NCI-H2196 (cell line): ENCODE results near the gene PXK.

Experiments
- DNase-seq: peaks from one replicate; lab custom pipeline; 2025; ENCODE audit not compliant: unreplicated experiment; lab: John Stamatoyannopoulos, UW

PXK gene

DNA sequence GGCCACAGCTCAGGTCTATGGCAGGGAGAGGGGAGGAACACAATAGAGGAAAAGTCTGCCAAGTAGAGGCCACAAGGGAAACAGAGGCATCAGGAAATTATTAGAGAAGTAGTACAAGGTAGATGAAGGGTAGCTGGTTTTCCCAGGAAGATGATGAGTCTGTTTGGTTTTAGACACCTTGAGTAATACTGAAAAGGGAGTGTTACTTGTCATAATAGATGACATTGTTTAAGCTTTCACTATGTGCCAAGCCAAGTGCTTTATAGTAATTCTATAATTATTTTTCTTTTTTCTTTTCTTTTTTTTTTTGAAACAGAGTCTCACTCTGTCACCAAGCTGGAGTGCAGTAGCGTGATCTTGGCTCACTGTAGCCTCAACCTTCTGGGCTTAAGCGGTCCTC, 13.7 kb downstream of the PXK start:
- DNase-seq, result no peak

DNA sequence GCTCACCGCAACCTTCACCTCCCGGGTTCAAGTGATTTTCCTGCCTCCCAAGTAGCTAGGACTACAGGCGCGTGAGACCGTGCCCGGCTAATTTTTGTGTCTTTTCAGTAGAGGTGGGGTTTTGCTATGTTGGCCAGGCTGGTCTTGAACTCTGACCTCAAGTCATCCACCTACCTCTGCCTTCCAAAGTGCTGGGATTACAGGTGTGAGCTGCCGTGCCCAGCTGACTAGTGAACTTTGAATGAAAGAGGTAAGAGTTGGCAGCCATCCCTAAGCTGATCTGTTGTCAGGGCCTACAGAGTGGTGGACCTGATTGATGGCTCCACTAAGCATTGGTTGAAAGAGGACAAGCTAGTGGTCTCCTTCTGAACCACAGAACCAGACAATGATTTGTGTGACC, 15.3 kb downstream of the PXK start:
- DNase-seq, result no peak

DNA sequence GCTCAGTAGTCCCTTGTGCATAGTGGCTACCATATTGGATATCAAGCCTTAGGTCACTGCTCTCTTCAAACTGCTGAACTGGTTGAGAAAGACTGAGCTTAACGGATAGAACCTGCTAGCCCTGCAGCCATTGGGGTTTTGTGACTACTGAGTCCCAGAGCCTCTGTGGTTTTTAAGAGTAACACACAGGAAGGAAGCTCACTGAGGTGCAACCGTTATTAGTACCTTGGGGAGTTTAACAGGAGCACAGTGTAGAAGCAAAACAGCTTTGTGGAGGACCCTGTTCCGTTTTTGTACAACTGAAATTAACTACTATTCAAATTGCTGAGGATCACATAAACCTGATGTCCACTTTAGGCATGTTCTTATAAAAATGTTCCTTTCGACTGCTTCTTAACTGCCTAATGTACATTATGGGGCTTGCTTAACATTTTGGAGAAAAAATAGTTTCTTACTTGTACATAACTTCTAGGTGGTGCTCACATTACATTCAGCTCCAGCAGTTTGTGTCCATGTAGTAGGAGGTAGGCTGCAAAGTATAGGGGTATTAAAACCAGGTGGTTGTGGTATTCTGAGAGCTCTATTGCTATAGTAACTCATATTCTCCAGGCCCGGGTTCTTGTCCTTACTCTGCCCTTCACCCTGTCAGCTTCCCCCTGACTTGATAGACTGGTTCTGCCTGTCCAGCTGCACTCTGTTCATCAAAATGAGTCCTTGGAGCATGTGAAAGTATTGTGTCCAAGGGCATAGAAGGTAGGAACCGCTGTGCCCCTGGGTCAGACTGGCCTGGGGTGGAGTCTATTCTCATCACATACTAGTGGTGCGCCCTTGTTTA, 17.3 kb downstream of the PXK start:
- no peak for DNase-seq

DNA sequence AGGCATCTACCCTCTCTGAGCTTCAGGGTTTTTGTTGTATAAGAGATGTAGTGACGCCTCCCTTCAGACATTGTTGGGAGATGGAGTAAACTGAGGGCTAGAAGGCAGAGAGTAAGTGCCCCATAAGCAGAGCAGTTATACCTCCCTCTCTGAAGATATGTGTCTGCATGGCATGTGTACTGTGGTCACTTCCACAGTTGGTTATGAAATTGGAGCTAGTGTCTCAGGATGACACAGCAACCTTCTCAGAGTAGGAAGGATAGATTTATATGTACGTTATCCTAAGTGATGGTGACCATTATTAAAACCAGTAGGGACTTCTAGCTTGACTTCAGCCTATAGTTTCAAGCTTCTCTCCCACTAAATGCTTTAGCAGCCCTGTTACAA, 17.9 kb downstream of the PXK start:
- DNase-seq, result no peak

DNA sequence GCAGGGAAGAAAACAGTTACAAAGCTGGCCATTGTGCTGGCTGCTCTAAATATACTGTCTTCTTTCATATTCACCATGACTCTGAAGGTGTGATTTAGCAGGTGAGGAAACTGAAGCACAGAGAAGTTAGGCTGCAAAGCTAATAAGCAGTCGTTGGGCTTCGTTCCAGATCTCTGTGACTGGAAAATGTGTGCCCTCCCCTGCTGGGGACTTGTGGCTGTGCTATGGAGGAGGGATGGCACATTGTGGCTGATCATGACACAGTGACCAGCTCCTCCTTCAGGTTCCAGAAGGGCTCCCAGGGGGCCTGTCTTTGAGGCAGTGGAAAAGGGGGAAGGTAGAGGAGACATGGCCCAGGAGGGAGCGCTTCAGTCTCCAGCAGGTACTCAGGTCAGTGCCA, 19.2 kb downstream of the PXK start:
- no peak for DNase-seq

DNA sequence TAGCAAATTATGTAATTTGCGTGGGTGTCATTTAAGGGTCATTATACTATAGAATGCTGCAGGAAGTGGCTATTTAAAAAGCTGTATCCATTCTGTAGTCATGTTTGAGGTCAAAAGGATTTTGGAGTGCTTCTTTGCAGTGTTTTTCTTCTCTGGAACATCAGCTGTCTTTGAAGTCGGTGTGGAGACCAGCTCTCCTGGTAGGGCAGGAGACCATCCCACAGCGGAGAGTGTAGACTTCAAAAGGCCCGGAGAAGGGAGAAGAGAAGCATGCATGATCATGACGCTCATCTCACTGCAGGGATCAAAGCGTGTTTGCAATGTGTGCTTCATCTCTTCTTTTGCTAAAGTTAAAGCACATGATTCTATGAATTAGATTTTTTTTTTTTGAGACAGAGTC, 19.9 kb downstream of the PXK start:
- no peak for DNase-seq

DNA sequence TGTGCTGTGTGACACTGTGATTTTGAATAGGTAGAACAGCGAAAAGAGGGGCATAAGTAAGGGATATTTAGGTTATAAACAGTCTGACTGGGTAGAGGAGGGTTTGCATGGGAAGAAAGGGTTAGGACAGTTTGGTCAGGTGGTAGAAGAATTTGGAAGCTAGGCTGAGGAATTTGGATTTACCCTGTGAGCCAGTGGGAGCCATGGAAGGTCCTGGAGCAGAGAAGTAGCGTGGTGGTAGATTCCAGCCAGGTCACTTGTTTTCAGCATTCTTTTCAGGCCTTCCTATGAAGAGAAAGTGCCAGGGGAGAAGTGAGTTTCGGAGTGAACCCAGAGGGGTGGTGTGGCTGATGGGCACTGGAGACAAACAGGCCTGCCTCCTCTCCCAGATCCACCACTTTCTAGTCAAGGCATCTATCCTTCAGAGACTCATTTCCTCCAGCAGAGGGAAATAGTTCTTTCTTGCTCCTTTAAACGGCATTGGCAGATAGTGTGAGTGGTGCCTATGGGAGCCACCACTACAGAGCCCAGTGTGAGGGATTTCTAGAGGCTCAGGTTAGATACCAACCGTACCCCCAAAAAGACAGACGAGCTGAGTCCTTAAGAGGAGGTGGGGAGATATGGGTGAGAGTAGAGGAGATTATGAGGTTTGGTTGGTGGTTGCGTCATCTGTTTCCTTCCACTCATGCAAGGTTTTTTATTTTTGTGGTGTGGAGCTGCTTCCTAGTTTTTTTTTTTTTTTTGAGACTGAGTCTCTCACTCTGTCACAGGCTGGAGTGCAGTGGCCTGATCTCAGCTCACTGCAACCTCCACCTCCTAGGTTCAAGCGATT, 21.2 kb downstream of the PXK start:
- no peak for DNase-seq

DNA sequence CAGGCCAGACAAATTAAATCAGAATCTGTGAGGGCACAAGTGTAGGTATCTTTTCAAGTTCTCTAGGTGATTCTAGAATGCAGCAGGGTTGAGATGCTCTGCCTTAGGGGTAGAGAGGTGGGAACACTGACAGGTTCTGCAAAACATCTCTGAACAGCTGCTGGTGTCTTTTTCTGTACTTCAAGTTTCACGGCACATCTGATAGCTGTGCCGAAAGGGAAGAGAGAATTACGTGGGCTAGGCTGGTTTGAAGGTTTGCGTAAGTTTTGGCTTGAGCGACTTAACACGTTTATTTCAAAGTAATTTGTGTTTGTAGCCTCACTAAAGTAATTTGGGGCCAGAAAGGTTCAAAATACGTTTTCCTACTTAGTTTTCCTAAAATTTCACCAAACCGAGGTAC, 22.5 kb downstream of the PXK start:
- DNase-seq, result no peak

DNA sequence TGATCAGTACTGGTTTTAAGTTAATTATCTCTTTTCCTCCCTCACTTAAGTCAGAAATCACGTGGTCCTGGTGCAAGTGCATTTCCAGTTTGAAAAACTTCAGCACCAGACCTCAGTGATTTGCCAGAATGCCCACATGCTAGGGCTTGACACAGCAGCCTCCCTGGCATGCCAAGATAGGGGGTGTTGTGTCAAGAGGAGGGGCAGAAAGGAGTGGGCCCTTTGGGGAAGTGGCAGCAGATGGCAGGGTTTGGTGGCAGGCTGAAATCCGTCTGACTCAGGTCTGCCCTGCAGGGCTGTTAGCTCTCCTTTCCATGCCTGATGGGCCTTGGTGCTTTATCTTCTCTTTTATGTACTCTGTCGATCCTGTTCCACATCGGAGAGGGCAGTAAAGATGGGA, 23.4 kb downstream of the PXK start:
- DNase-seq, result no peak

DNA sequence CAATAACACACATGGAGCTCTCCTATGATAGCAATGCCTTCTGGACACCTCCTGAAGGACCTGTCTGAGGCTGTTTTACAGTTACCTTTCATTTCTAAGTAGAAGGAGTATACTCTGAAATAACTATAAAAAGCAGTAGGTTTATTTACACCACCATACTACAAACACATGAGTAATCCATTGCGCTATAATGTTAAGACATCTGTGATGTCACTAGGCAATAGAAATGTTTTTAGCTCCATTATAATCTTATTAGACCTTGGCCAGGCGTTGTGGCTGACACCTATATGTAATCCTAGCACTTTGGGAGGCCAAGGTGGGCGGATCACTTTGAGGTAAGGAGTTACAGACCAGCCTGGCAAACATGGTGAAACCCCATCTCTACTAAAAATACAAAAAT, 24.7 kb downstream of the PXK start:
- DNase-seq, result no peak

DNA sequence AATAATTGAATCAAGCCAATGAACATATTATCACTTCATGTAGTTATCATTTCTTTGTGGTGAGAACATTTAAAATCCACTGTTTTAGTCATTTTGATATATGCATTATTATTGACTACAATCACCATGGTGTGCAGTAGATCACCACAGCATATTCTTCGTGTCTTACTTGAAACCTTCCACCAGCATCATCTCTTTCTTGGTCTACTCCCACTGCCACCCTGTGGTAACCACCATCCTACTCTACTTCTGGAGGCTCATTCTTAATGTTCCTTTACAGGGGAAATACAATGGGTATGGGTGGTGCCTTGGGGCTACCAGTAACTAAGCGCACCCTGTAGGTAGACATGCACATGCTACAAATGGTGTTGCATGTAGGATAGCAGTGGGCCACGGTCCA, 25.4 kb downstream of the PXK start:
- no peak for DNase-seq

DNA sequence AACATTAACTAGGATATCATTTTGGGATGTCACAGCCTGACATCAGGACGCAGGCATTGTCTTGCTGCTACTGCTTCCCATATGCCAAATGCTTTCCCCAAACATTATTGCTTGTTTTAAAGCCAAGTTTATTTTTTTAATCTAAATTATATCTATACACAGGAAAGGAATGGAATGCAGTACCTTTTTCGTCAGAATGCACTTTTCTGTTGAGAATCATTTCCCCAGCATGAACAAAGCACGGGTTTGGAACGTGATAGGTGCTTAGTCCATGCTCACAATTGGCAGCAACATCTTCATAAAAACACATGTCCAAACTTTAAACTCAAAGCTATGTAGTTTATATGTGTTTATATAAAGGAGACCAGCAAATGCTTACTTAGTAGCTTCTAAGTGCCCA, 26.1 kb downstream of the PXK start:
- DNase-seq, result no peak

DNA sequence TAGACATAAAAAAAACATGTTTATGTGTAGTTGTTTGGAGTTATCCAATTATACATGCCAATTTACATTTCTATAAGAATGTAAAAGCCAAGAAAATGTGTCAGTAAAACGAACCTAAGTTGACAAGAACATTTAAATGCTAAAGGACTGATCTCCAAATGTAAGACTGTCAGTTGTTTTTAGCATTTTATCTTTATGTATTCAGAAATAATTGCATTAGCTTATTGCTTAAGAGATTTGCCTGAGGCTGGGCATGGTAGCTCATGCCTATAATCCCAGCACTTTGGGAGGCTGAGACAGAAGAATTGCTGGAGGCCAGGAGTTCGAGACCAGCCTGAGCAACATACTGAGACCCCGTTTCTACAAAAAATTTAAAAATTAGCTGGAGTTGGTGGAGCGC, 26.9 kb downstream of the PXK start:
- no peak for DNase-seq

DNA sequence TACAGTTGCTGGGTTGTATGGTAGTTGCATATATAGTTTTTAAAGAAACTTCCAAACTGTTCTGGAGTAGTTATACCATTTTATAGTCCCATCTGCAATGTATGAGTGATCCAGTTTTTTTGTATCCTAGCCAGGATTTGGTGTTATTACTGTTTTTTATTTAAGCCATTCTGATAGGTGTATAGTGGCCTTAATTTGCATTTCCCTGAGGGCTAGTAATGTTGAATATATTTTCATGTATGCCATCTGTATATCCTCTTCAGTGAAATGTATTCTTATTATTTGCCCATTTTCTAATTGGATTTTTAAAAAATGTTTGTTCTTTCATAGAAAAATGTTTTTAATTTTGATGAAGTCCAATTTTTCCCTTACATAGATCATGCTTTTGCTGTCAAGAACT, 29.2 kb downstream of the PXK start:
- DNase-seq, result no peak

DNA sequence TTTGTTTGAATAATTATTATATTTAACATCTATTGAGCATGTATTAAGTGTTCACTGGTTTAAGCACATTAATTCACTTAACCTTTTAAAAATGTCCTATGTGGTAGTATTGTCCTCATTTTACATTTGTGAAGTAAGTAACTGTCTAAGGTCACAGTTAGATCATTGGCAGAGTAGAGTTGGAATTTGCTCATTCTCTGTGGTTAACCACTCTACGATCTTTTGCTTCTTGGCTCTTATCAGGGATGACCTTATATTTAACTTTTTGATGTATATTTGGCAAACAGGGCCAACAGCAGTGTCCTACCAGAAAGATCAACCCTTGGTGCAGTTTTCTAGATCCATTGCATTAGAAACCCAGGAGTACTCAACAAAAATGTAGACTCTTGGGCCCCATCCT, 34.0 kb downstream of the PXK start:
- no peak for DNase-seq

DNA sequence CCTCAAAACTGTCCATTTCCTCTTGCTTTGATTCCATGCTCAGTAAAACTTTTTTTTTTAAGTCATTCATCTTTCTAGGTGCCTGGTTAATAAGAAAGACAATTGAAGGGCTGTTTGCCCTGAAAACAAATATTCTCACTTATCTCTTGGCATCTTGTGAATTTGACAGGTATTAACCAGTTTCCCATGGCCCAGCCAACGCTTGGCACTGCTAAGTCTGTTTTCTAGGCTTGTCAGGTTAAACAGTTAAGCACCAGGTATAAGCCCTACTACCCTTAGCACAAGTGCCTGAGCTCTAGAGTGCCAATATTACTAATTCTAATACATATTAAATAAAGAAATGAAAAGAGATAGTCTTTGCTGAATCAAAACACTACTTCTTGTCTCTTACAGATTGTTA, 36.3 kb downstream of the PXK start:
- DNase-seq, result no peak

DNA sequence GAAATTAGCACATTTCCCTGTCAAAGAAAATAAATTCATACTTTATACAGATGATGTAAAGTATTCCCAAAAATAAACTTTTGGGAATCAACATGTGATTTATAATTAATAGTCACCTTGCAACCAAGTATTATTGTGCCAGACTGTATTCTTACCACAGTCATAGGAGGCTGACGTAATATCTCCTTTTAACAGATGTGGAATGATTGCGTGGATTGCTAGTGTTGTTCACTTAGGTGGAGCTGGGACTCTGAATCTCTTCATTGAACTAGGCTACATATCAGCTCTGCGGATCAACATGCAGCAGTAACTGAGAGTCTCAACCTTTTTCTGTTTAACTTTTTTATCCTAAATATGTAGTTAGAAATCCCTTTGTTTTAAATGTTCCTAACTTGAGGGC, 37.2 kb downstream of the PXK start:
- no peak for DNase-seq

DNA sequence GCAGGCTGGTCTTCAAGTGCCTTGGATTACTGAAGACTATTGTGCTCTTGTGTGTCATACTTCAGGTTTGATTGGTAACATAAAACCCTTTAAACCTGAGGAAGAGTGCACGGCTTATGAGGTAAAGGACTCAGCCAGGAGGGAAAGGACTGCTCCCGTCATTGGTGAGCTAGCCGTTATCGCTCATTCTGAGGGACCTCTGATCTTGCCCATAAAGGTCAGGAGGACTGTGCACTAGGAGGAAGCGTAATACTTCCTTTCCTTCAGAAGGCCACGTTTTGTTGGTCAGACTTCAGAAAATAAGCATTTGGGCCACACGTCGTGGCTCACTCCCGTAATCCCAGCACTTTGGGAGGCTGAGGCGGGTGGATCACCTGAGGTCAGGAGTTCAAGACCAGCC, 37.7 kb downstream of the PXK start:
- no peak for DNase-seq

DNA sequence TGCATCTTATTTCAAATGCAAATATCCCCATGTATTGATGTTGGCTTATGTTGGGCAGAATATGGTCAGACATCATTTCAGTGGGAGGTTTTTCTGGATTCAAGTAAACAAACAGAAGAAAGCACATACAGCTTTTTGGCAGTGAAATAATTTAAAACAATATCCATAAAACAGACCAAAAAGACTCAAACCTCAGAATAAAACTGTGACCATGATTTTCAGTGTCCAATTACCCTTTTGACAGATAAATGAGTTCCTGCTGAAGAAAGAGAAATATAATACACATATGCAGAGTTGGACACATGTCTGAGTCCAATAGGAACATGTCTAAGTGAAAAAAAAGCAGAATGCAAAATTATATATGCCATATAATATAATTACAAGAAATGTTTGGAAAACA, 39.1 kb downstream of the PXK start:
- DNase-seq, result no peak

DNA sequence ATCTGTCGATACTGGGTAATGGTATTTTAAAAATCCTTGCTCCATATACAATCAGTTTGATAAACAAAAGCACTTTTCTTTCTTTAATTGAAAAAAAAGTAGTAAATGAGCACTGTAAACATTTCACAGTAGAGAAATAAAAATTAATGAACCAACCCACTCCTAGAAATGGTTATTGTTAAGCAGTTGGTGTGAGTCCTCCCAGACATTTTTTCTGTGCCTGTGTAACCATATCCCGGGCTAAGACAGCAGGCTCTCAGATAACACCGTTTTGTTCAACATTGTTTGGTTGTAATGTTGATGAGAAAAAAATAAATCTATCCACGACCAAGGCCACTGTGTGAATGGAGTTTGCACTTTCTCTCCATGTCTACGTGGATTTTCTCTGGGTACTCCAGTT, 42.6 kb downstream of the PXK start:
- no peak for DNase-seq

DNA sequence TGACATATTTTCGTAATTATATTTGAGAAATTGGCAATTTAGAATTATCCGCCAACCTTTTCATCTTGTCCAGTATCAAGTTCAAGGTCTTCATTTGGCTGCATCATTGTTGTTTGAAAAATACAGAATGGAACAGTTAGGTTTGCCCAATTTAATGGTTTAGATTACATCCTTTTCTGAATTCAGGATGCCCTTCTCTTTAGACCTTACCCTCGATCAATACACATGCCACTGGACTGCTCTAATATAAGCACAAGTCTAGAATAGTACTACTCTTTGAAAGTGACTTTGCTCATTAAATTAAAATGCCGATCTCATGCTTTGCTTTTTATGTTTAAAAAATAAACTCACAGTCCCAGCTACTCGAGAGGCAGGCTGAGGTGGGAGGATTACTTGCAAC, 44.5 kb downstream of the PXK start:
- no peak for DNase-seq

DNA sequence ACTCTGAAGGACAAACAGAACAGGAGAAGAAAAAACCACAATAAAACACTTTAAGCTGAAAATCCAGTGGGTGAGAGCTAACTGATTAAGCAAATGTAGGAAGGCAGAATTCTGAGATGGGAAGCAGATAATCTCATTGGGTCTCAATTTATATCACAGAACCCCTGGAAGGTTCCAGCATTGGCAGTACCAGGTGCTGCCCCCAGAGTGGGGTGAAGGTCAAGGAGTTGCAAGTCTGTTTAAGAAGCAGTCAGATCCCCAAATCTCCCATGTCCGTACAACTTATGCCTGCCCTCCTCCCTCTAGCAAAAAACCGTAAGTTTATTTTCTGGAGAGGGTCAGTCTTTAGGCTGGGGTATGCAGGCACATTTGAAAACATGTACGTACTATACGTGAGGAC, 45.1 kb downstream of the PXK start:
- no peak for DNase-seq
